OCI-LY3 (cell line): Measurements from ENCODE around the gene DIP2C.

Source experiments
- EZH2phosphoT487 ChIP-seq: fragments of 200-600 bp; shearing (Covaris generic); IDR thresholded peaks from 2 replicates; pipeline ENCODE4 v1.6.1; 2018; ENCODE audit warnings: antibody characterized with exemption, mixed run types, low read depth
- TF ChIP-seq, protein P1 (sequence below): fragments of 200-600, 300-600 bp; sonication (generic); IDR thresholded peaks from 2 replicates; pipeline ENCODE4 v1.5.1; 2014; ENCODE audit warnings: antibody characterized with exemption, low read length, low read depth

DNA sequence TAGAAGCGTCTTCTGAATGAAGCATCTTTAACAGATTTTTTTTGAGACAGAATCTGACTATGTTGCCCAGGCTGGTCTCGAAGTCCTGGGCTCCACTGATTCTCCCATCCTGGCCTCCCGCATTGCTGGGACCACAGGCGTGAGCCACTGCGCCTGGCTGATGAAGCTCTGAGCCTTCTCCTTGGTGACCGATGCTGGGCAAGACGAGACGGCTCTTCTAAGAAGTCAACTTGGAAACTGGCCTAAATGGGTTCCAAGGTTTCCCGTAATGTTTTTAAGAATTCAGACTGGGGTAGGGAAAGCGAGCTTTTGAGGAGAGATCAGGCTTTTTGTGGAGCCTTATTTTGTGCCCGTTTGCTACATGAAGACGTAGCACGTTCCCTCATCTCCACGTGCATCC lies 329.7 kb downstream of the DIP2C start:
- TF ChIP-seq, protein P1, sequence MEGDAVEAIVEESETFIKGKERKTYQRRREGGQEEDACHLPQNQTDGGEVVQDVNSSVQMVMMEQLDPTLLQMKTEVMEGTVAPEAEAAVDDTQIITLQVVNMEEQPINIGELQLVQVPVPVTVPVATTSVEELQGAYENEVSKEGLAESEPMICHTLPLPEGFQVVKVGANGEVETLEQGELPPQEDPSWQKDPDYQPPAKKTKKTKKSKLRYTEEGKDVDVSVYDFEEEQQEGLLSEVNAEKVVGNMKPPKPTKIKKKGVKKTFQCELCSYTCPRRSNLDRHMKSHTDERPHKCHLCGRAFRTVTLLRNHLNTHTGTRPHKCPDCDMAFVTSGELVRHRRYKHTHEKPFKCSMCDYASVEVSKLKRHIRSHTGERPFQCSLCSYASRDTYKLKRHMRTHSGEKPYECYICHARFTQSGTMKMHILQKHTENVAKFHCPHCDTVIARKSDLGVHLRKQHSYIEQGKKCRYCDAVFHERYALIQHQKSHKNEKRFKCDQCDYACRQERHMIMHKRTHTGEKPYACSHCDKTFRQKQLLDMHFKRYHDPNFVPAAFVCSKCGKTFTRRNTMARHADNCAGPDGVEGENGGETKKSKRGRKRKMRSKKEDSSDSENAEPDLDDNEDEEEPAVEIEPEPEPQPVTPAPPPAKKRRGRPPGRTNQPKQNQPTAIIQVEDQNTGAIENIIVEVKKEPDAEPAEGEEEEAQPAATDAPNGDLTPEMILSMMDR, result no peak
- TF ChIP-seq EZH2phosphoT487, result no peak
